Endothelial cell of umbilical vein (primary cell): ENCODE results near the gene LDLRAD4. TPM values are rescaled to one million over a fixed set of nuclear protein-coding genes. Genes with fewer than 3 reads are reported as not detected.

ENCODE experiments used
- BruUV-seq: library from RNA; stranded (reverse); fragments of 400-500 nt; replicated peaks from 2 replicates; lab custom pipeline; 2021; lab: Mats Ljungman, UMichigan
- CTCF ChIA-PET: fragments of 300-600, 350-600 bp; sonication (Branson Sonifier 250); formaldehyde crosslinking; loops from one replicate; lab custom pipeline; 2021; ENCODE audit warnings: antibody characterized with exemption, inconsistent platforms; lab: Charles Lee
- POLR2A ChIA-PET: fragments of 300-600, 350-600 bp; sonication (Branson Sonifier 250); formaldehyde crosslinking; loops from one replicate; lab custom pipeline; 2021; ENCODE audit warnings: antibody characterized with exemption, inconsistent platforms; lab: Charles Lee
- DNase-seq: peaks from one replicate; pipeline ENCODE4 v3.0.0-alpha.2; 2011; ENCODE audit warnings: low read depth, low spot score
- FAIRE-seq: peaks from 2 replicates; lab custom pipeline; 2011; peaks lifted over from hg19 to GRCh38; lab: Jason Lieb, UNC
- H2AFZ ChIP-seq: 2 replicates; pipeline ENCODE4 v1.6.0; 2012; ENCODE audit warnings: low read depth, low read length, control low read depth, inconsistent platforms
- H3K27ac ChIP-seq: 2 replicates; pipeline ENCODE4 v1.5.1; 2011; ENCODE audit warnings: low read depth, mild to moderate bottlenecking, control low read depth, low read length, moderate library complexity; ENCODE audit not compliant: insufficient read depth
- H3K27me3 ChIP-seq, 2 experiments: 2 replicates each; pipeline versions ENCODE4 v1.6.0 to v1.6.1; 2011; ENCODE audit warnings: low read length in 2 of 2, mixed read lengths in 1 of 2; ENCODE audit not compliant: control insufficient read depth in 2 of 2, insufficient read depth in 2 of 2
- H3K36me3 ChIP-seq, 2 experiments: 2 replicates in 1 of 2; 3 replicates in 1 of 2; pipeline ENCODE4 v1.5.1; 2011; ENCODE audit warnings: low read length in 2 of 2, mild to moderate bottlenecking in 1 of 2, moderate library complexity in 1 of 2; ENCODE audit not compliant: control insufficient read depth in 2 of 2, insufficient read depth in 2 of 2; ENCODE audit errors: extremely low read depth in 1 of 2
- H3K4me1 ChIP-seq: 3 replicates; pipeline ENCODE4 v1.5.1; 2011; ENCODE audit warnings: mild to moderate bottlenecking, low read length; ENCODE audit not compliant: control insufficient read depth, insufficient read depth; ENCODE audit errors: extremely low read depth
- H3K4me2 ChIP-seq: 2 replicates; pipeline ENCODE4 v1.6.1; 2011; ENCODE audit warnings: low read length, control low read depth, mixed read lengths; ENCODE audit not compliant: insufficient read depth
- H3K4me3 ChIP-seq, 3 experiments: fragments of 200-600 bp in 1 of 3; sonication (generic), shearing (Covaris generic) in 1 of 3; replicated peaks in 1 of 3; 2 replicates each; pipeline ENCODE4 v1.5.1; 2011 to 2016; ENCODE audit warnings: control low read depth in 3 of 3, low read length in 3 of 3, mild to moderate bottlenecking in 2 of 3, inconsistent platforms in 1 of 3, low read depth in 1 of 3, moderate library complexity in 1 of 3; ENCODE audit not compliant: insufficient read depth in 1 of 3
- H3K79me2 ChIP-seq: 2 replicates; pipeline ENCODE4 v1.6.0; 2012; ENCODE audit warnings: low read length, inconsistent platforms; ENCODE audit not compliant: control insufficient read depth, insufficient read depth
- H3K9ac ChIP-seq: replicated peaks from 2 replicates; pipeline ENCODE3; 2011; ENCODE audit warnings: low read length, control low read depth; ENCODE audit not compliant: insufficient read depth; ENCODE audit errors: extremely low read depth
- H3K9me1 ChIP-seq: replicated peaks from 3 replicates; pipeline ENCODE4 v1.6.0; 2011; ENCODE audit warnings: mild to moderate bottlenecking, low read length; ENCODE audit not compliant: control insufficient read depth, insufficient read depth; ENCODE audit errors: extremely low read depth
- H3K9me3 ChIP-seq: replicated peaks from 2 replicates; pipeline ENCODE4 v1.5.1; 2012; ENCODE audit warnings: low read length, inconsistent platforms; ENCODE audit not compliant: control insufficient read depth, insufficient read depth
- H4K20me1 ChIP-seq: replicated peaks from 2 replicates; pipeline ENCODE3; 2011; ENCODE audit warnings: mild to moderate bottlenecking, low read length; ENCODE audit not compliant: control insufficient read depth, insufficient read depth; ENCODE audit errors: extremely low read depth
- FOS ChIP-seq: IDR thresholded peaks from 2 replicates; pipeline ENCODE4 v1.6.1; 2011; ENCODE audit warnings: mild to moderate bottlenecking, low read length, moderate library complexity, borderline replicate concordance; ENCODE audit not compliant: insufficient read depth
- POLR2A ChIP-seq: IDR thresholded peaks from 2 replicates; pipeline ENCODE4 v1.6.1; 2012; ENCODE audit warnings: low read depth, mild to moderate bottlenecking, control low read depth, low read length
- POLR2AphosphoS5 ChIP-seq: IDR thresholded peaks from 2 replicates; pipeline ENCODE4 v1.6.1; 2012; ENCODE audit warnings: low read depth, mild to moderate bottlenecking, control low read depth, low read length, moderate library complexity; ENCODE audit not compliant: insufficient read depth
- dilution Hi-C: fragments of 300-500 bp; cut with MboI; formaldehyde crosslinking; loops from one replicate; pipeline ENCODE4 v1.15.0; 2019; ENCODE audit warnings: low sequenced_read_pairs; ENCODE audit not compliant: extremely low pct_ligation_motif_present
- intact Hi-C: fragments of 100-400 bp; cut with micrococcal nuclease; formaldehyde crosslinking; loops from one replicate; pipeline ENCODE4 v1.10.0; 2022
- polyA plus RNA-seq, 4 experiments: library from polyadenylated mRNA; depleted of rRNA in 3 of 4; stranded (reverse) in 3 of 4; unstranded in 1 of 4; fragments of >200 nt; gene quantifications; 2 replicates each; pipeline versions ENCODE4 v1.2.1 to v1.2.3, GENCODE V29; 2011 to 2012; ENCODE audit warnings: missing spikeins in 1 of 4
- total RNA-seq: library from RNA; stranded (reverse); gene quantifications from 2 replicates; pipeline ENCODE4 v1.2.3, GENCODE V29; 2021

LDLRAD4 gene
- total and polyA plus RNA-seq, 2 donors (not counting 3 experiments of a cell fraction or from before 2014, with no cell fraction given) = 5.2 to 6.5 TPM

DNA sequence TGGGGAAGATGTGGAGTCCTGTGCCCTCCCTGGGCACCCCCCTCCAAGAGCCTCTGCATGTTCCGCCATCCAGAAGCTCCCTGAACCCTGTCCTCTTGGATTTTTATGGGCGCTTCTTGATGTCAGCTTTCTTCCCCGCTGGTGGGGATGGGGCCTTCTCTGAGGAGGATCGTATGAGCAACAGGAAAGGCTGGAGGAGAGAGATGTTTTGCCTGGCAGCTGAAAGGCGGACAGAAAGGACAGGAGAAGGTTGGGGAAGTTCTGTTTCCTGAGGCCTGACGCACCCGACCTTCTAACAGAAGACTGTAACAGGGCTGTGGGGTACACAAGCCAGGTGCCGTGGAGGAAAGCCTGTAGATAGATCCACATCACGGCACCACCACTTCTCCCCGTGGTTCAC, 238.8 kb downstream of the LDLRAD4 start:
- Histone ChIP-seq H3K9me1 (no peaks in the 10 kb centered on the region), H3K9me3 (no peaks in the 10 kb centered on the region), H4K20me1 (no peaks in the 10 kb centered on the region), H3K79me2 (no peaks in the 10 kb centered on the region), H3K4me2 (no peak overlapping the region), H3K4me1 (peaks cover 11% of the 10 kb centered on the region), H2AFZ (peak overlapping the region; percentile 46), H3K27ac (peak overlapping the region; percentile 40), H3K9ac (peak overlapping the region; percentile 6), H3K27me3 (no peaks in the 10 kb centered on the region), H3K36me3 (no peaks in the 10 kb centered on the region), H3K4me3 (no peak overlapping the region)
- CTCF ChIA-PET = interaction anchor here (0.9 to 1.5 kb wide), 3 partner anchors 44 to 241 kb away, joined by 3 to 4 read pairs (median 3); no protein-coding TSS in a partner anchor
- dilution Hi-C loops = no loop called here
- DNase-seq (peak; percentile 87), FAIRE-seq (peak; percentile 70)
- POLR2A ChIA-PET = no interaction called here
- BruUV-seq = no TSS peak
- intact Hi-C loops = no loop called here
- peak; percentile 20 for TF ChIP-seq FOS
- TF ChIP-seq POLR2A = no peak
- TF ChIP-seq POLR2AphosphoS5 = peak; percentile 57

- BruUV-seq = no TSS peak
- CTCF ChIA-PET = no interaction called here
- DNase-seq (no peak), FAIRE-seq (no peak)
- no peak overlapping the region for H3K9ac ChIP-seq
- no peaks in the 10 kb centered on the region for H3K79me2 ChIP-seq
- no peaks in the 10 kb centered on the region for H3K27me3 ChIP-seq
- no peaks in the 10 kb centered on the region for H3K9me3 ChIP-seq
- dilution Hi-C loops = no loop called here
- H3K27ac ChIP-seq = no peak overlapping the region
- H3K4me3 ChIP-seq = no peak overlapping the region
- POLR2A ChIA-PET = no interaction called here
- no peak overlapping the region for H2AFZ ChIP-seq
- H3K4me1 ChIP-seq = peaks cover 33% of the 10 kb centered on the region
- H4K20me1 ChIP-seq = no peaks in the 10 kb centered on the region
- no peak overlapping the region for H3K4me2 ChIP-seq
- intact Hi-C loops = loop anchor here (10.0 kb wide), 4 partner anchors 74 to 344 kb away; partner anchors contain the start of genes FAM210A and RNMT
- TF ChIP-seq FOS = no peak
- H3K9me1 ChIP-seq = no peaks in the 10 kb centered on the region
- H3K36me3 ChIP-seq = no peaks in the 10 kb centered on the region
Observed at GRCh38 chr18:13460946-13461345, 242.4 kb downstream of the LDLRAD4 start.
